ENCODE results near the gene MEGF10.

- TF ChIP-seq CTCF (IDR thresholded peaks at IDR 0.05) = no peak
- TF ChIP-seq EZH2 (IDR thresholded peaks at IDR 0.05; ENCODE audit: borderline replicate concordance, insufficient read depth, low read depth, low read length, poor library complexity, severe bottlenecking) = no peak
These were observed 9.0 kb upstream of the MEGF10 start for GRCh38 chr5:127281609-127282008.
